Astrocyte of the cerebellum (primary cell): Measurements from ENCODE around the gene WNT9A.
"Not testable (repeated sequence)": the region's sequence is repeated elsewhere in the genome, so short reads cannot be mapped to it uniquely, and the experiment has no call there.

Experiments
- DNase-seq: peaks from one replicate; pipeline ENCODE4 v3.0.0-alpha.2; 2011; ENCODE audit warnings: low read depth
- H3K4me3 ChIP-seq: 2 replicates; pipeline ENCODE4 v1.5.1; 2011; ENCODE audit warnings: mild to moderate bottlenecking, low read depth, low read length, moderate library complexity
- in situ Hi-C: cut with HindIII; loops from 2 replicates; pipeline ENCODE4 v1.10.0; 2017; ENCODE audit warnings: low sequenced_read_pairs
- TF ChIP-seq, protein P1 (sequence below): IDR thresholded peaks from 2 replicates; pipeline ENCODE4 v1.5.1; 2012; ENCODE audit warnings: low read length, low read depth, moderate library complexity, mild to moderate bottlenecking; ENCODE audit errors: missing control alignments

Gene WNT9A

DNA sequence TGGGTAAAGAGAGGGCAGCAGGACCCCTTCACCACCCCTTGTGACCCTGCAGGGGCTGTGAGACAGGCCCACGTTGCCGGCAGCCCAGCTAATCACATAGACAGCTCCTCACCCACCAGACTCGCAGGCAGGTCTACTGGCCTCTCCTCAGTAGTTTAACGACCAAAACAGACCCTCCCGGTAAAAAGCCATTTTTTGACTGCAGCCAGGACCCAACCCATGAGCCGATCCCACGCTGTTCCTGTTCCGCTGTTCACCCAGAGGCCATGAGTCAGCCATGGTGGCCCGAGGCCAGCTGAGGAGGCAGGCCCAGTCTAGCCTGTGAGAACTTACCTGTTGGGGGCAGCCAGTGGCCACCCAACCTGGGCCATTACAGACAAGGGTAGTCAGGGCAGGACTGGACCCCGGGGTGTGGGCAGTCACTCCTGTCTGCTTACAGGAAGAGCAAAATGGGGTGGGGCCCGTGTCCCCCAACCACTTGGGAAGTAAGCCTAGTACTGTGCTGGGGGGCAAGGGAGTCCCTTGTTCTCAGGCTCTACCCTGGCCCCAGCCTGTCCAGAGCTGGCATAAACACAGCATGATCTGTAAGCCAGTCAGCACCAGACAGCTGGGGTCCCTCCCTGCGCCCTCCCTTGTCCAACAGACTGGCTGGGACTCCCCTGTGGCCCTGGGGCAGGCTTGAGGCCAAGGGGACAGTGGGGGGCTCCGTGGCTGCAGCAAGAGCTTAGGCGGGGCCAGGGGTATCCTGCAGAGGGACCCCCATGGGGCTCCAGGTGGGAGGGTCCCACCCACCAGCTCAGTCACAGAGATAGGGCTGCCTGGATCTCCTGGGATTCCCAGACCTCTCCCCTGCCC, 61.9 kb downstream of the WNT9A start:
- in situ Hi-C loops: no loop called here
- peak; percentile 31 for DNase-seq
- TF ChIP-seq, protein P1, sequence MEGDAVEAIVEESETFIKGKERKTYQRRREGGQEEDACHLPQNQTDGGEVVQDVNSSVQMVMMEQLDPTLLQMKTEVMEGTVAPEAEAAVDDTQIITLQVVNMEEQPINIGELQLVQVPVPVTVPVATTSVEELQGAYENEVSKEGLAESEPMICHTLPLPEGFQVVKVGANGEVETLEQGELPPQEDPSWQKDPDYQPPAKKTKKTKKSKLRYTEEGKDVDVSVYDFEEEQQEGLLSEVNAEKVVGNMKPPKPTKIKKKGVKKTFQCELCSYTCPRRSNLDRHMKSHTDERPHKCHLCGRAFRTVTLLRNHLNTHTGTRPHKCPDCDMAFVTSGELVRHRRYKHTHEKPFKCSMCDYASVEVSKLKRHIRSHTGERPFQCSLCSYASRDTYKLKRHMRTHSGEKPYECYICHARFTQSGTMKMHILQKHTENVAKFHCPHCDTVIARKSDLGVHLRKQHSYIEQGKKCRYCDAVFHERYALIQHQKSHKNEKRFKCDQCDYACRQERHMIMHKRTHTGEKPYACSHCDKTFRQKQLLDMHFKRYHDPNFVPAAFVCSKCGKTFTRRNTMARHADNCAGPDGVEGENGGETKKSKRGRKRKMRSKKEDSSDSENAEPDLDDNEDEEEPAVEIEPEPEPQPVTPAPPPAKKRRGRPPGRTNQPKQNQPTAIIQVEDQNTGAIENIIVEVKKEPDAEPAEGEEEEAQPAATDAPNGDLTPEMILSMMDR: no peak
- no peak overlapping the region for H3K4me3 ChIP-seq

DNA sequence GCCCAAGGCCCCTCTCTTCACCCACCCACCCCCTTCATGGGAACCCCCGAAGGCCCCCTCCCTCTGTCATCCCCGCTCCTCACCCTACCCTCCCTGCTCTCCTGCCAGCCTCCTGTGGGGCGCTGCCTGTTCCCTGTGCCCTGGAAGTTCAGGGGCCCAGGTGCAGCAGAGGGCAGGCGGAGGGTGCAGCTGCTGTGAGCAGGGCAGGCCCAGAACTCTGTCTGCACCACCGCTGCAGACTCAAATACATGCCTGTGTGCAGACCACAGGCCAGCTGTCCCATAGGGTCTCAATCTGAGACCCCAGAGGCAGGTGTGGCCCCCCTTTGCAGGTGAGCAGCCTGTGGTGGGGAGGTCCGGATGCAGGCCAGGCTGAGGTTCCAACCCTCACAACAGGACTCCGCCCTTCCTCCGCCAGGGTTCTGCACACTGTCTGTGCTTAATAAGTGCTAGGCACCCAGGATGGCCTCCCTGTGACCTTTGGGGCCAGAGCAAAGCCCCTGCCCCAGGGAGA, 62.5 kb downstream of the WNT9A start:
- in situ Hi-C loops: no loop called here
- DNase-seq: no peak
- H3K4me3 ChIP-seq: no peak overlapping the region
- TF ChIP-seq, protein P1: no peak

DNA sequence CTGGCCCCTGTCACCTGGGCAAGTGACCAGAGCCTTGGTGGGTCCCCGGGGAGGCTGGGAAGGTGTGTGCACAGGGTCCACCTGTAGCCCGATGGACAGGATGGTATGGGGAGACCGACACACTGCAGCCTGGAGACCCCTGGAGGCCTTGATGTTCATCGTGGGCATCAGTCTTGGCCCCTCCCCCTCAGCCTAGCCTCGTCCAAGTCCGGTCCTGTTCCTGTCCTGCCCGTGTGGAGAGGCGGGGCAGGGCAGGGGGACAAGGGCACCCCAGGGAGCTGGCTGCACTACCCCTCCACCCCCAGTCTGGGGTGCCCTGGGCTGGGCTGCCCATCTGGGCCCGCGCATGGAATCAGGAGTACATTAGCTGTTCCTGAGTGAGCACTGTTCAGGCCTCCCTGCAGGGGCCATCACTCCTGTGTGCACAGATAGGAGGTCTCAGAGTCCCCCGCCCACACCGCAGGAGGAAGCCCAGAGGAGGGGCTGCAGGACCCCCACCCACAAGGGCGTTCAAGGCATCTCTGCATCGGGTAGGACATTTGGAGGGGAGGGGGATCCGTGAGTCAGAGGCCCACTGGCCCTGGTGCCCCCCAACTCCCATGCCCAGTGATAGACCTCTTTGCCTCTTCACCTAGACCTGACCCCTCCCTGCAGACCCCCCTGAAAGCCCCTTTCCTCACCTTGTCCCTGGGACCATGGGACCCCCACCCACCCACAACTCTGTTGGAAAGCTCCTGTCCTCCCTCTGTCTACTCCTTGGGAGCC, 63.2 kb downstream of the WNT9A start:
- DNase-seq: no peak
- in situ Hi-C loops: no loop called here
- TF ChIP-seq, protein P1: no peak
- H3K4me3 ChIP-seq: no peak overlapping the region

DNA sequence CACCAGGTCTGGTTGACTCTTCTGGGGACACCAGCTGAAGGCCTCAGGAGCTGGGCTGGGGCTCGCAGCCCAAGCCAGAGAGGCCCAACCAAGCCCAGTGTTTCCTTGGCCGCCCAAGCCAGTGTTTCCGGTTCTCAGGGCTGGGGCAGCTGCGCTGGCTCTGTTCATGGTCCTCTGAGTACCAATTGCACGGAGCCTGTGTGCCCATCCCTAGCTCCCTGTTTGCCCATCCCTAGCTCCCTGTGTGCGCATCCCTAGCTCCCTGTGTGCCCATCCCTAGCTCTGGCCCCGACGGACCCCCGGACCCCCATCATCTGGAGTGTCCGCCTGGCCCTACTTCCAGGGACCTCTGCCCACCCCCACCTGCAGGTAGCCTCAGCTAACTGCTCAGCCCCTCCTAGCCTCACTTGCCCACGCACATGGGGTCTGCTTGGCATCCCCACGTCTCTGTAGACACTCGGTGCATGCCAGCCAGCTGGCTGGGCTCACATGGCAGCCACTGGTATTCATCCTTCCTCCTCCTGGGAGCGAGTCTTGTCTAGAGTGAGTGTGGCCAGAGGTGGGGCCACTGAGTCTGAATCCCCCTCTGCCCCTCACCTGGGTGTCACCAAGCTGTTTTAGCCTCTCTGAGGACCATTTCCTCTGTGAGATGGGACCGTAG, 64.0 kb downstream of the WNT9A start:
- no peak for DNase-seq
- TF ChIP-seq, protein P1: no peak
- no peak overlapping the region for H3K4me3 ChIP-seq
- in situ Hi-C loops: no loop called here

- in situ Hi-C loops: no loop called here
- no peak for DNase-seq
- TF ChIP-seq, protein P1: no peak
- H3K4me3 ChIP-seq: no peak overlapping the region
These were observed 64.6 kb downstream of the WNT9A start for GRCh38 chr1:227883073-227883520.

DNA sequence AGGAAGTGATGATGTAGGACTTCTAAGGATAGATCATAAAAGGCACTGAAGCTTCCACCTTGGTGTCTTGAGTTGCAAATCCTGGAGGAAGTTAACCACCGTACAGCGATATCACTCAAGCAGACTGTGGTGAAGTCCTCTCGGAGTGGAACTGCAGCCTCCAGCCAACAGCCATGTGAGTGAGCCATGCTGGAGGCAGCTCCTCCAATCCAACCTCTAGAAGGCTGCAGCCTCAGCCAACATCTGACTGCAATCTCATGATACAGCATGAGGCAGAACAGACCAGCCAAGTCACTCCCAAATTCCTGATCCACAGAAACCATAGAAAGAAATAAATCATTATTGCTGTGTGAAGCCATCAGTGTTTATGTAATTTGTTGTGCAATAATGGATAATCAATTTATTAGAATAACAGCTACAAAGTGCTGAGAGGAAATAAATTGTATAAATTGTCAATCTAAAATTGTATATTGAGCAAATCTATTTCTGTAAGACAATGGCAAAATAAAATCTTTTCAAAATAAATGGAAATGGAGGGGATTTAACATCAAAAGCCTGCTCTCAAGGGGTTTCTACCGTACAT, 67.3 kb downstream of the WNT9A start:
- in situ Hi-C loops: no loop called here
- no peak for DNase-seq
- TF ChIP-seq, protein P1: no peak
- no peak overlapping the region for H3K4me3 ChIP-seq

DNA sequence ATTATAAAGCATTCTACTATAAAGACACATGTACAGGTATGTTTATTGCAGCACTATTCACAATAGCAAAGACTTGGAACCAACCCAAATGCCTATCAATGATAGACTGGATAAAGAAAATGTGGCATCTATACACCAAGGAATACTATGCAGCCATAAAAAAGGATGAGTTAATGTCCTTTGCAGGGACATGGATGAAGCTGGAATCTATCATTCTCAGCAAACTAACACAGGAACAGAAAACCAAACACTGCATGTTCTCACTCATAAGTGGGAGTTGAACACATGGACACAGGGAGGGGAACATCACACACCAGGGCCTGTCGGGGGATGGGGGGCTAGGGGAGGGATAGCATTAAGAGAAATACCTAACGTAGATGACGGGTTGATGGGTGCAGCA, 69.9 kb downstream of the WNT9A start:
- H3K4me3 ChIP-seq, in situ Hi-C loops, DNase-seq: not testable (repeated sequence)

GRCh38 chr1:227871892-227872291, 75.8 kb downstream of the WNT9A start:
- DNase-seq, in situ Hi-C loops: not testable (repeated sequence)

More at GRCh38 chr1:227871892-227872291, 75.8 kb downstream of the WNT9A start:
- H3K4me3 ChIP-seq: not testable (repeated sequence)
